HCT116 (cell line): ENCODE data around the gene STBD1. TPM values are rescaled to one million over a fixed set of nuclear protein-coding genes. Genes with fewer than 3 reads are reported as not detected.

Experiments used
- ATAC-seq: fragments of 200-7000 bp; cut with Tn5 transposase; 2 replicates; pipeline ENCODE4 v1.9.1; 2020; ENCODE audit warnings: mild to moderate bottlenecking, moderate library complexity
- BruUV-seq: library from RNA; stranded (reverse); fragments of 400-500 nt; replicated peaks from 2 replicates; lab custom pipeline; 2021; lab: Mats Ljungman, UMichigan
- CTCF ChIA-PET: fragments of 300-600 bp; sonication (Branson Sonifier 250); formaldehyde crosslinking; loops from one replicate; lab custom pipeline; 2021; ENCODE audit warnings: antibody characterized with exemption; lab: Charles Lee
- POLR2A ChIA-PET: fragments of 300-600, 350-600 bp; sonication (Branson Sonifier 250); formaldehyde crosslinking; loops from one replicate; lab custom pipeline; 2021; ENCODE audit warnings: antibody characterized with exemption; lab: Charles Lee
- RAD21 ChIA-PET, 2 experiments: fragments of 300-600 bp; sonication (Branson Sonifier 250); formaldehyde crosslinking; loops; one replicate each; lab custom pipeline; 2023; ENCODE audit warnings: low total read pairs in 2 of 2; ENCODE audit not compliant: uncharacterized antibody in 2 of 2, unreplicated experiment in 2 of 2, low non-redundant PET in 1 of 2; lab: Charles Lee
- DNase-seq: peaks from one replicate; pipeline ENCODE4 v3.0.0-alpha.2; 2010; ENCODE audit warnings: low read depth, low spot score
- H2AFZ ChIP-seq: fragments of 200-600 bp; shearing (Covaris generic), sonication (generic); 2 replicates; pipeline ENCODE4 v1.6.1; 2017; ENCODE audit warnings: low read depth, mixed run types, mixed read lengths, antibody characterized with exemption, low read length; ENCODE audit not compliant: poor library complexity, severe bottlenecking
- H3K27ac ChIP-seq: 2 replicates; pipeline ENCODE4 v1.5.1; 2012; ENCODE audit warnings: low read depth, low read length
- H3K27me3 ChIP-seq: fragments of 200-600 bp; sonication (generic); 2 replicates; pipeline ENCODE4 v1.6.1; 2016; ENCODE audit warnings: mixed run types, low read length, mixed read lengths; ENCODE audit not compliant: insufficient read depth
- H3K36me3 ChIP-seq, 2 experiments: fragments of 200-500 bp in 1 of 2; fragments of 200-600 bp in 1 of 2; sonication (Bioruptor generic) in 1 of 2; sonication (generic) in 1 of 2; 2 replicates each; pipeline versions ENCODE4 v1.5.1 to v1.6.1; 2014 to 2016; ENCODE audit warnings: low read length in 2 of 2, inconsistent platforms in 1 of 2, mixed read lengths in 1 of 2, mixed run types in 1 of 2; ENCODE audit not compliant: insufficient read depth in 2 of 2, control insufficient read depth in 1 of 2
- H3K4me1 ChIP-seq, 2 experiments: fragments of 200-600 bp in 1 of 2; sonication (generic) in 1 of 2; 2 replicates each; pipeline versions ENCODE4 v1.5.1 to v1.6.1; 2012 to 2017; ENCODE audit warnings: low read length in 2 of 2, inconsistent platforms in 1 of 2, mild to moderate bottlenecking in 1 of 2, mixed read lengths in 1 of 2, mixed run types in 1 of 2, moderate library complexity in 1 of 2; ENCODE audit not compliant: insufficient read depth in 2 of 2, control insufficient read depth in 1 of 2
- H3K4me2 ChIP-seq: fragments of 200-600 bp; sonication (generic); 2 replicates; pipeline ENCODE4 v1.6.1; 2017; ENCODE audit warnings: mixed run types, low read length, mixed read lengths
- H3K4me3 ChIP-seq, 2 experiments: fragments of 200-600 bp in 1 of 2; sonication (generic) in 1 of 2; replicated peaks in 1 of 2; 2 replicates each; pipeline ENCODE4 v1.5.1; 2011 to 2016; ENCODE audit warnings: low read length in 2 of 2, control low read depth in 1 of 2, low read depth in 1 of 2, mild to moderate bottlenecking in 1 of 2, mixed read lengths in 1 of 2, mixed run types in 1 of 2
- H3K79me2 ChIP-seq: fragments of 200-600 bp; sonication (generic); 2 replicates; pipeline ENCODE4 v1.6.1; 2017; ENCODE audit warnings: mild to moderate bottlenecking, mixed run types, low read length, moderate library complexity, mixed read lengths; ENCODE audit not compliant: insufficient read depth
- H3K9ac ChIP-seq: fragments of 200-600 bp; sonication (generic); 2 replicates; pipeline ENCODE4 v1.6.1; 2016; ENCODE audit warnings: low read length, mixed read lengths
- H3K9me2 ChIP-seq: fragments of 200-600 bp; sonication (generic), shearing (Covaris generic); 2 replicates; pipeline ENCODE4 v1.6.1; 2017; ENCODE audit warnings: mixed run types, mild to moderate bottlenecking, moderate library complexity; ENCODE audit not compliant: insufficient read depth
- H3K9me3 ChIP-seq, 2 experiments: fragments of 200-500 bp in 1 of 2; fragments of 200-600 bp in 1 of 2; sonication (Bioruptor generic) in 1 of 2; sonication (generic) in 1 of 2; 2 replicates each; pipeline ENCODE4 v1.6.1; 2014 to 2017; ENCODE audit warnings: low read length in 2 of 2, mixed read lengths in 2 of 2, inconsistent platforms in 1 of 2, low read depth in 1 of 2, mild to moderate bottlenecking in 1 of 2, mixed run types in 1 of 2, moderate library complexity in 1 of 2; ENCODE audit not compliant: control insufficient read depth in 1 of 2, insufficient read depth in 1 of 2
- H4K20me1 ChIP-seq: fragments of 200-600 bp; sonication (generic), shearing (Covaris generic); 2 replicates; pipeline ENCODE4 v1.6.1; 2017; ENCODE audit warnings: mixed run types, mild to moderate bottlenecking, moderate library complexity; ENCODE audit not compliant: insufficient read depth
- CBX3 ChIP-seq: IDR thresholded peaks from 2 replicates; pipeline ENCODE4 v1.6.1; 2012; ENCODE audit warnings: low read depth
- EGR1 ChIP-seq: IDR thresholded peaks from 2 replicates; pipeline ENCODE4 v1.6.1; 2012; ENCODE audit warnings: low read depth
- ELF1 ChIP-seq: IDR thresholded peaks from 2 replicates; pipeline ENCODE4 v1.6.1; 2012; ENCODE audit warnings: low read depth, borderline replicate concordance
- EZH2 ChIP-seq: fragments of 200-600 bp; sonication (generic); IDR thresholded peaks from 2 replicates; pipeline ENCODE4 v1.6.1; 2017; ENCODE audit warnings: antibody characterized with exemption, mixed run types
- EZH2phosphoT487 ChIP-seq: fragments of 200-600 bp; IDR thresholded peaks from 2 replicates; pipeline ENCODE4 v1.6.1; 2018; ENCODE audit warnings: antibody characterized with exemption, borderline replicate concordance
- FOSL1 ChIP-seq: IDR thresholded peaks from 2 replicates; pipeline ENCODE4 v1.6.1; 2012; ENCODE audit warnings: low read depth
- JUND ChIP-seq: IDR thresholded peaks from 2 replicates; pipeline ENCODE4 v1.6.1; 2012
- POLR2AphosphoS5 ChIP-seq: IDR thresholded peaks from 2 replicates; pipeline ENCODE4 v1.6.1; 2011; ENCODE audit warnings: mild to moderate bottlenecking, low read depth, low read length, moderate library complexity
- RAD21 ChIP-seq: IDR thresholded peaks from 2 replicates; pipeline ENCODE4 v1.6.1; 2012; ENCODE audit warnings: low read depth, mild to moderate bottlenecking
- SIN3A ChIP-seq: IDR thresholded peaks from 2 replicates; pipeline ENCODE4 v1.6.1; 2012; ENCODE audit warnings: low read depth
- SRF ChIP-seq: IDR thresholded peaks from 2 replicates; pipeline ENCODE4 v1.6.1; 2012; ENCODE audit warnings: low read depth
- TCF7L2 ChIP-seq: IDR thresholded peaks from 2 replicates; pipeline ENCODE4 v1.7.0; 2011; ENCODE audit warnings: borderline replicate concordance, inconsistent platforms; ENCODE audit not compliant: insufficient read depth, insufficient read length; ENCODE audit errors: extremely low read depth
- YY1 ChIP-seq: IDR thresholded peaks from 2 replicates; pipeline ENCODE4 v1.6.1; 2011; ENCODE audit warnings: low read length, low read depth, moderate library complexity, mild to moderate bottlenecking; ENCODE audit not compliant: insufficient replicate concordance; ENCODE audit errors: extremely low read depth
- ZNF274 ChIP-seq: fragments of 200-500 bp; sonication (Bioruptor generic); IDR thresholded peaks from 2 replicates; pipeline ENCODE4 v1.6.1; 2014; ENCODE audit warnings: mild to moderate bottlenecking, low read depth, low read length, inconsistent platforms
- intact Hi-C: fragments of 100-400 bp; cut with micrococcal nuclease; formaldehyde crosslinking; loops from 2 replicates; pipeline ENCODE4 v1.10.0; 2022
- total RNA-seq: library from RNA; stranded (reverse); gene quantifications from one replicate; pipeline ENCODE4 v1.2.1, GENCODE V29; 2021; ENCODE audit not compliant: unreplicated experiment
- TF ChIP-seq, protein P1 (sequence below): IDR thresholded peaks from 2 replicates; pipeline ENCODE4 v1.6.1; 2012; ENCODE audit warnings: low read depth
- TF ChIP-seq, protein P2 (sequence below), 3 experiments: fragments of 200-600 bp in 1 of 3; sonication (generic) in 1 of 3; IDR thresholded peaks in 2 of 3; conservative IDR thresholded peaks in 1 of 3; 2 replicates each; pipeline ENCODE4 v1.5.1; 2012 to 2017; ENCODE audit warnings: low read depth in 2 of 3, low read length in 2 of 3, antibody characterized with exemption in 1 of 3, borderline replicate concordance in 1 of 3, control low read depth in 1 of 3, mild to moderate bottlenecking in 1 of 3, mixed read lengths in 1 of 3, mixed run types in 1 of 3, moderate library complexity in 1 of 3; ENCODE audit not compliant: insufficient read depth in 1 of 3
- TF ChIP-seq, protein P3 (sequence below): IDR thresholded peaks from 2 replicates; pipeline ENCODE4 v1.6.1; 2011; ENCODE audit warnings: mild to moderate bottlenecking, low read length, moderate library complexity; ENCODE audit not compliant: insufficient replicate concordance; ENCODE audit errors: extremely low read depth

STBD1 gene
- total RNA-seq, 1 experiment from 2014 or later, result 5.6 TPM

DNA sequence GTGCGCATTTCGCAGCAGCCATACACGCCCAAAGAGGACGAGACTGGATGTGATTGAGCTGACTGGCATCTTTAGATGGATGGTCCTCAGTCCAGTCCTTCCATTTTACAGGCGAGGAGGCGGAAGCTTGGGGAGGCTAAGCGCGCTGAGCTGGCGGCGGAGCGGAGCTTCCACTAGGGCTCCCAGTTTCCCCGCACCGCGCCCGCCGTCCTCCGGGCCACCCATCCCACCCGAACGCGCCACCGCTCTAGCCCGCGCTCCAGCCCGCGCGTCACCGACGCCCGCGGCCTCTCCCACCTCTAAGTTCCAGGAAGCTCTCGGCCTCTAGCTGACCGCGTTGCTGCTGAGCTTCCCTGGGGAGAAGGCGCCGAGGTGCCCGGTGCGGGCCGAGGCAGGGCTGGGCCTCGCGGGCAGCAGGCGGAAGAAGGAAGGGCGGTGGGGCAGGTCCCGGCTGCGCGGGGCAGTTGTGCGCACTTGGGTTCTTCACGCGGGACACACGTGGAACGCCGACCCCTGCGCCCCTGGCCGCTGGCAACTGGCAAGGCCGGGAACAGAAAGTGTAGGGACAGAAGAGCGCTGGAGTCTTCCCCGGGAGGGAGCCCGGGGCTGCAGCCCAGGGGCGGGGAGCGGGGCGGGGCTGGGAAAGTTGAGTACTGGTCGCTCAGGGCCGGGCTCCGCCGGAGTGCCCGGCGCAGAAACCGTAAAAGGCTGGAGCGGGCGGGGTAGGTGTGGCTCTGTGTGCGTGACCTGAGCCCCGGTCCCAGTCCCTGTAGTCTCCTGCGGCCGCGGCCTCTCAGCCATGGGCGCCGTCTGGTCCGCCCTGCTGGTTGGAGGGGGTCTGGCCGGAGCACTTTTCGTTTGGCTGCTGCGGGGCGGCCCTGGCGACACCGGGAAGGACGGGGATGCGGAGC is at the start of gene STBD1 (continued):
- TF ChIP-seq ELF1 (no peak), EZH2 (no peak), SRF (no peak)

DNA sequence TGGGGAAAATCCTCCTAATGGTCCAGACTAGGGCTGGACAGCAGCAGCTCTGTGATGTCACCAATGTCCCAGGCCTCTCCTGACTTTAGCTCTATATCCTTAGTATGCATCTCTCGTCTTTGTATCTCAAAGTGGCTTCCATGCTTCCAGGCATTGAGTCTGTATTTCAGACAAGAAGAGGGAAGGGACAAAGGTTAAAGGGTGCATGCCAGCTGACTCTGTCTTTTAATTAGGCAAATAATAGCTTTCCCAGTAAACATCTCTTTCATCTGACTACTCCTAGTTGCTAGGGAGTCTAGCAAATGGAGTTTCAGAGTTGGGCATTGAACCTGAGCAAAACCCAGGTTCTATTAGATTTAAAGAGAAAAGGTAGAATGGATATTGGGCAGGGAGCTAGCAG is 49.6 kb upstream of the STBD1 start:
- Histone ChIP-seq H3K9ac (no peak overlapping the region), H3K9me2 (no peaks in the 10 kb centered on the region), H3K27ac (no peak overlapping the region), H3K4me2 (no peak overlapping the region), H3K36me3 (no peaks in the 10 kb centered on the region), H3K9me3 (no peaks in the 10 kb centered on the region), H2AFZ (no peak overlapping the region), H3K4me3 (no peak overlapping the region), H4K20me1 (no peaks in the 10 kb centered on the region), H3K4me1 (no peaks in the 10 kb centered on the region; a peak in 1 of 4 replicates), H3K27me3 (no peaks in the 10 kb centered on the region), H3K79me2 (no peaks in the 10 kb centered on the region)
- ChIA-PET RAD21 (no interaction called here), CTCF (interaction anchor here (1.5 kb wide), 1 partner anchor 121 kb away, joined by 3 read pairs; no protein-coding TSS in a partner anchor), POLR2A (no interaction called here)
- no TSS peak for BruUV-seq
- intact Hi-C loops, result no loop called here
- DNase-seq (no peak), ATAC-seq (no peak)
- TF ChIP-seq, protein P1, sequence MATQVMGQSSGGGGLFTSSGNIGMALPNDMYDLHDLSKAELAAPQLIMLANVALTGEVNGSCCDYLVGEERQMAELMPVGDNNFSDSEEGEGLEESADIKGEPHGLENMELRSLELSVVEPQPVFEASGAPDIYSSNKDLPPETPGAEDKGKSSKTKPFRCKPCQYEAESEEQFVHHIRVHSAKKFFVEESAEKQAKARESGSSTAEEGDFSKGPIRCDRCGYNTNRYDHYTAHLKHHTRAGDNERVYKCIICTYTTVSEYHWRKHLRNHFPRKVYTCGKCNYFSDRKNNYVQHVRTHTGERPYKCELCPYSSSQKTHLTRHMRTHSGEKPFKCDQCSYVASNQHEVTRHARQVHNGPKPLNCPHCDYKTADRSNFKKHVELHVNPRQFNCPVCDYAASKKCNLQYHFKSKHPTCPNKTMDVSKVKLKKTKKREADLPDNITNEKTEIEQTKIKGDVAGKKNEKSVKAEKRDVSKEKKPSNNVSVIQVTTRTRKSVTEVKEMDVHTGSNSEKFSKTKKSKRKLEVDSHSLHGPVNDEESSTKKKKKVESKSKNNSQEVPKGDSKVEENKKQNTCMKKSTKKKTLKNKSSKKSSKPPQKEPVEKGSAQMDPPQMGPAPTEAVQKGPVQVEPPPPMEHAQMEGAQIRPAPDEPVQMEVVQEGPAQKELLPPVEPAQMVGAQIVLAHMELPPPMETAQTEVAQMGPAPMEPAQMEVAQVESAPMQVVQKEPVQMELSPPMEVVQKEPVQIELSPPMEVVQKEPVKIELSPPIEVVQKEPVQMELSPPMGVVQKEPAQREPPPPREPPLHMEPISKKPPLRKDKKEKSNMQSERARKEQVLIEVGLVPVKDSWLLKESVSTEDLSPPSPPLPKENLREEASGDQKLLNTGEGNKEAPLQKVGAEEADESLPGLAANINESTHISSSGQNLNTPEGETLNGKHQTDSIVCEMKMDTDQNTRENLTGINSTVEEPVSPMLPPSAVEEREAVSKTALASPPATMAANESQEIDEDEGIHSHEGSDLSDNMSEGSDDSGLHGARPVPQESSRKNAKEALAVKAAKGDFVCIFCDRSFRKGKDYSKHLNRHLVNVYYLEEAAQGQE, result no peak
- TF ChIP-seq, protein P2, sequence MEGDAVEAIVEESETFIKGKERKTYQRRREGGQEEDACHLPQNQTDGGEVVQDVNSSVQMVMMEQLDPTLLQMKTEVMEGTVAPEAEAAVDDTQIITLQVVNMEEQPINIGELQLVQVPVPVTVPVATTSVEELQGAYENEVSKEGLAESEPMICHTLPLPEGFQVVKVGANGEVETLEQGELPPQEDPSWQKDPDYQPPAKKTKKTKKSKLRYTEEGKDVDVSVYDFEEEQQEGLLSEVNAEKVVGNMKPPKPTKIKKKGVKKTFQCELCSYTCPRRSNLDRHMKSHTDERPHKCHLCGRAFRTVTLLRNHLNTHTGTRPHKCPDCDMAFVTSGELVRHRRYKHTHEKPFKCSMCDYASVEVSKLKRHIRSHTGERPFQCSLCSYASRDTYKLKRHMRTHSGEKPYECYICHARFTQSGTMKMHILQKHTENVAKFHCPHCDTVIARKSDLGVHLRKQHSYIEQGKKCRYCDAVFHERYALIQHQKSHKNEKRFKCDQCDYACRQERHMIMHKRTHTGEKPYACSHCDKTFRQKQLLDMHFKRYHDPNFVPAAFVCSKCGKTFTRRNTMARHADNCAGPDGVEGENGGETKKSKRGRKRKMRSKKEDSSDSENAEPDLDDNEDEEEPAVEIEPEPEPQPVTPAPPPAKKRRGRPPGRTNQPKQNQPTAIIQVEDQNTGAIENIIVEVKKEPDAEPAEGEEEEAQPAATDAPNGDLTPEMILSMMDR (IDR thresholded peaks at IDR 0.05 in 2 of 3, conservative IDR thresholded peaks at IDR 0.05 in 1 of 3; ENCODE audit: borderline replicate concordance in 1 of 3, insufficient read depth in 1 of 3, low read depth in 2 of 3, low read length in 2 of 3), result no peak
- TF ChIP-seq SIN3A, result no peak
- no peak for TF ChIP-seq POLR2AphosphoS5
- no peak for TF ChIP-seq EZH2
- no peak for TF ChIP-seq YY1
- no peak for TF ChIP-seq EZH2phosphoT487
- no peak for TF ChIP-seq FOSL1
- TF ChIP-seq CBX3, result no peak
- TF ChIP-seq EGR1, result no peak
- TF ChIP-seq, protein P3, sequence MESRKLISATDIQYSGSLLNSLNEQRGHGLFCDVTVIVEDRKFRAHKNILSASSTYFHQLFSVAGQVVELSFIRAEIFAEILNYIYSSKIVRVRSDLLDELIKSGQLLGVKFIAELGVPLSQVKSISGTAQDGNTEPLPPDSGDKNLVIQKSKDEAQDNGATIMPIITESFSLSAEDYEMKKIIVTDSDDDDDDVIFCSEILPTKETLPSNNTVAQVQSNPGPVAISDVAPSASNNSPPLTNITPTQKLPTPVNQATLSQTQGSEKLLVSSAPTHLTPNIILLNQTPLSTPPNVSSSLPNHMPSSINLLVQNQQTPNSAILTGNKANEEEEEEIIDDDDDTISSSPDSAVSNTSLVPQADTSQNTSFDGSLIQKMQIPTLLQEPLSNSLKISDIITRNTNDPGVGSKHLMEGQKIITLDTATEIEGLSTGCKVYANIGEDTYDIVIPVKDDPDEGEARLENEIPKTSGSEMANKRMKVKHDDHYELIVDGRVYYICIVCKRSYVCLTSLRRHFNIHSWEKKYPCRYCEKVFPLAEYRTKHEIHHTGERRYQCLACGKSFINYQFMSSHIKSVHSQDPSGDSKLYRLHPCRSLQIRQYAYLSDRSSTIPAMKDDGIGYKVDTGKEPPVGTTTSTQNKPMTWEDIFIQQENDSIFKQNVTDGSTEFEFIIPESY, result no peak
- no peak for TF ChIP-seq ZNF274
- no peak for TF ChIP-seq JUND
- no peak for TF ChIP-seq RAD21
- TF ChIP-seq TCF7L2, result no peak
- no peak for TF ChIP-seq SRF
